Type B pancreatic cell (in vitro differentiated cells): ENCODE results near the gene CYP26B1. TPM values are rescaled to one million over a fixed set of nuclear protein-coding genes. Genes with fewer than 3 reads are reported as not detected.
A peak's percentile ranks its signal among the peaks of the same experiment; 100 is the strongest.

Experiments
- DNase-seq: peaks from one replicate; pipeline ENCODE4 v3.0.0; 2021; ENCODE audit warnings: mixed read lengths; ENCODE audit not compliant: unreplicated experiment; ENCODE audit errors: extremely low spot score
- H3K27ac Mint-ChIP-seq: 2 replicates; pipeline ENCODE4 v1.8.0; 2021; ENCODE audit warnings: mild to moderate bottlenecking, mixed read lengths
- H3K27me3 Mint-ChIP-seq: 2 replicates; pipeline ENCODE4 v1.8.0; 2021; ENCODE audit warnings: mixed read lengths
- H3K36me3 Mint-ChIP-seq: 2 replicates; pipeline ENCODE4 v1.8.0; 2021; ENCODE audit warnings: mixed read lengths
- H3K4me1 Mint-ChIP-seq: one replicate; pipeline ENCODE4 v1.8.0; 2021; ENCODE audit warnings: mixed read lengths; ENCODE audit not compliant: unreplicated experiment
- H3K4me3 Mint-ChIP-seq: 2 replicates; pipeline ENCODE4 v1.8.0; 2021; ENCODE audit warnings: mild to moderate bottlenecking, mixed read lengths
- H3K9me3 Mint-ChIP-seq: 2 replicates; pipeline ENCODE4 v1.8.0; 2021; ENCODE audit warnings: mixed read lengths
- total RNA-seq: library from RNA; stranded (reverse); gene quantifications from 2 replicates; pipeline ENCODE4 v1.2.1, GENCODE V29; 2021; ENCODE audit warnings: low replicate concordance
- TF ChIP-seq, protein P1 (sequence below): fragments of 200-600 bp; sonication (generic); conservative IDR thresholded peaks from 2 replicates; pipeline ENCODE4 v1.5.0; 2021; ENCODE audit warnings: antibody characterized with exemption, mild to moderate bottlenecking

CYP26B1 gene
- total RNA-seq, 1 donor from 2014 or later = 23.6 TPM

DNA sequence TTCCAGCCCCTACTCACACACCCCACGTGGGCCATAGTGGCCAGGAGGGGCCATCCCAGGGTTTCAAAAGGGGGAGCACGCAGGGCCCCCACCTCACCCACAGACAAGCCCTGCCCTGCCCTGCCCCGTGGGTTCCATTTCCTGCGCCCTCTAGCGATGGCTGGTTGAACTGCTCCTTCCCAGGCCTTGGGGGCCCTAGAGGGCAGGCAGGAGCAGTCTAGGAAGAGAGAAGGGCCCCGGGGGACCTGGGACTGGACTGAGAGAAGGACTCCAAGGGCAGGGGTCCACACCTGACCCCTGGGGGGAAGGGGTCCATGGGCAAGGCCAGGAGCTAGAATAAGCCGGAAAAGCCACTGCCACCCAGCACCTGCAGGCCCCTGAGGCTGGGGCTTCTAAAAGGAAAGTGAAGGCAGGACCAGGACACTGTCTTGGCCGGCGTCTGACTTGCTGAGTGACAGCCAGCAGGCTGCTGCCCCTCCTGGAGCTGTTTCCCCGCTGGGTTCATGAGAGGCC lies 10.1 kb downstream of the CYP26B1 start:
- no peaks in the 10 kb centered on the region for H3K9me3 Mint-ChIP-seq
- H3K27ac Mint-ChIP-seq = no peak overlapping the region
- peaks cover 9% of the 10 kb centered on the region for H3K27me3 Mint-ChIP-seq
- TF ChIP-seq, protein P1, sequence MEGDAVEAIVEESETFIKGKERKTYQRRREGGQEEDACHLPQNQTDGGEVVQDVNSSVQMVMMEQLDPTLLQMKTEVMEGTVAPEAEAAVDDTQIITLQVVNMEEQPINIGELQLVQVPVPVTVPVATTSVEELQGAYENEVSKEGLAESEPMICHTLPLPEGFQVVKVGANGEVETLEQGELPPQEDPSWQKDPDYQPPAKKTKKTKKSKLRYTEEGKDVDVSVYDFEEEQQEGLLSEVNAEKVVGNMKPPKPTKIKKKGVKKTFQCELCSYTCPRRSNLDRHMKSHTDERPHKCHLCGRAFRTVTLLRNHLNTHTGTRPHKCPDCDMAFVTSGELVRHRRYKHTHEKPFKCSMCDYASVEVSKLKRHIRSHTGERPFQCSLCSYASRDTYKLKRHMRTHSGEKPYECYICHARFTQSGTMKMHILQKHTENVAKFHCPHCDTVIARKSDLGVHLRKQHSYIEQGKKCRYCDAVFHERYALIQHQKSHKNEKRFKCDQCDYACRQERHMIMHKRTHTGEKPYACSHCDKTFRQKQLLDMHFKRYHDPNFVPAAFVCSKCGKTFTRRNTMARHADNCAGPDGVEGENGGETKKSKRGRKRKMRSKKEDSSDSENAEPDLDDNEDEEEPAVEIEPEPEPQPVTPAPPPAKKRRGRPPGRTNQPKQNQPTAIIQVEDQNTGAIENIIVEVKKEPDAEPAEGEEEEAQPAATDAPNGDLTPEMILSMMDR = peak; percentile 93
- H3K4me3 Mint-ChIP-seq = no peak overlapping the region
- DNase-seq = no peak
- no peaks in the 10 kb centered on the region for H3K36me3 Mint-ChIP-seq
- peaks cover 8% of the 10 kb centered on the region for H3K4me1 Mint-ChIP-seq

DNA sequence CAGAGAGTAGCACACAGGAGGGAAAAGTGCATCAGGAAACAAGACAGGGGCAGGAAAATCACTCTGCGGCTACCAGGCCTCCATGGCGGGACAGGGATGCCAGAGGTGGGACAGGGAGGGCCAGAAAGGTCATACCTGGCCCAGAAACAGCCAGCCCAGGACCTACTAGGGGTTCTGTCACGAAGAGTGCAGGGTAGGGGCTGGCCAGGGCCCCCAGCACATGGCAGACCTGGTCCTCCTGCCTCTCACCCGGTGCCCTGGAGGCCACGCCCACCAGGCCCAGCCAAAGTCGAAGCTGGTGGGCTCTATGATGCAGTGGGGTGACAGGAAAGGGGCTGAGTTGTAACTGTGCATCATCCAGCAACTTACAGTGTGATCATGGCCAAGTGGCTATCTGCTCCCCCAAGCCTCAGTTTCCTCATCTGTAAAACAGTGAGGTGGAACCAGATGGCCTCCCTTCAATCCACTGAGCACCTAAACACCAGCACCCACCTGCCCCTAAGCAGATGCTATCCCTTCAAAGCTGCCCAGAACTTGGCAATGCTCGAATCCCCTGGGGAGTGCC lies 10.6 kb downstream of the CYP26B1 start:
- Mint-ChIP-seq H3K27me3 (peaks cover 4% of the 10 kb centered on the region), H3K27ac (no peak overlapping the region), H3K4me1 (peaks cover 3% of the 10 kb centered on the region), H3K9me3 (no peaks in the 10 kb centered on the region), H3K36me3 (no peaks in the 10 kb centered on the region), H3K4me3 (no peak overlapping the region)
- TF ChIP-seq, protein P1 = no peak
- no peak for DNase-seq

DNA sequence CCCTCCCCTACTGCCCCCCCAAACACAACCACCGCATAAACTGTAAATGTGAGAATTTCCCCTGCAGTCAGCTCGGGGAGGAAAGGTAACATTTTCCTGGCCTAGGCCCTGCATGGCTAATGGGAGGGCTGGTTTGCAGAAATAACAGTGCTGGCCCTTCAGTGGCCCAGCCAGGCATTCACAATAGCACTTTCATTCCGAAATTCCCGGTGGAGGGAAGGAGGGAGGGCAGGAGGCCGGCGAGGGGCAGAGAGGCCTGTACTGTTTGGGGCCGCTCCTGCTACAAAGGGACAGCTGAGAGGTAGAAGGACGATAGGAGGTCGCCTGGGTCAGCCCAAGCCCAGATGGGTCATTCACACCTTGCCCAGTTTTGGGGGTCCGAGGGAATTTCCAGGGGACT lies 11.3 kb downstream of the CYP26B1 start:
- H3K4me3 Mint-ChIP-seq = no peak overlapping the region

DNA sequence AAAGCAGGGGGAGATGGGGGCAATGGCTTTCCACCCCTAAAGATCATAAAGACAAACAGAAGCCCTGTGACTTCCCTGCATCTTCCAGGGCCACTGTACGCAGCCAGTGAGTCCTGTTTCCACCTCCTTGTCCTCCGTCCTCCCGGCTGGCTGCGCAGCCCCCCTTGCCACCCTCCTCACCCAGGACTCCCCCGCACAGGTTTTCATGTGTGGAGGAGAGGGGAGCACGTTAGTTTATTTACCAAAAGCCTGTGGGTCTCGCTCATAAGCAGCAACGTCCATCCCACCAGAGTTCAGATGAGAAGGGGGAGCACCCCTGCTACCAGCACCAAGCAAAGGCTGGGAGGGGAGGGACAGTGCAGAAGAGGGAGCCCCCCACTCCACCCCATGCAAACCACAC lies 11.7 kb downstream of the CYP26B1 start:
- TF ChIP-seq, protein P1 = no peak
- DNase-seq = no peak
- Mint-ChIP-seq H3K9me3 (no peaks in the 10 kb centered on the region), H3K27me3 (no peaks in the 10 kb centered on the region), H3K36me3 (no peaks in the 10 kb centered on the region), H3K27ac (no peak overlapping the region), H3K4me3 (no peak overlapping the region), H3K4me1 (peaks cover 3% of the 10 kb centered on the region)

More for the DNA sequence above, 11.3 kb downstream of the CYP26B1 start:
- Mint-ChIP-seq H3K4me1 (peaks cover 3% of the 10 kb centered on the region), H3K36me3 (no peaks in the 10 kb centered on the region), H3K27ac (no peak overlapping the region), H3K9me3 (no peaks in the 10 kb centered on the region), H3K27me3 (peaks cover under 1% of the 10 kb centered on the region)
- TF ChIP-seq, protein P1 = no peak
- DNase-seq = peak; percentile 70

DNA sequence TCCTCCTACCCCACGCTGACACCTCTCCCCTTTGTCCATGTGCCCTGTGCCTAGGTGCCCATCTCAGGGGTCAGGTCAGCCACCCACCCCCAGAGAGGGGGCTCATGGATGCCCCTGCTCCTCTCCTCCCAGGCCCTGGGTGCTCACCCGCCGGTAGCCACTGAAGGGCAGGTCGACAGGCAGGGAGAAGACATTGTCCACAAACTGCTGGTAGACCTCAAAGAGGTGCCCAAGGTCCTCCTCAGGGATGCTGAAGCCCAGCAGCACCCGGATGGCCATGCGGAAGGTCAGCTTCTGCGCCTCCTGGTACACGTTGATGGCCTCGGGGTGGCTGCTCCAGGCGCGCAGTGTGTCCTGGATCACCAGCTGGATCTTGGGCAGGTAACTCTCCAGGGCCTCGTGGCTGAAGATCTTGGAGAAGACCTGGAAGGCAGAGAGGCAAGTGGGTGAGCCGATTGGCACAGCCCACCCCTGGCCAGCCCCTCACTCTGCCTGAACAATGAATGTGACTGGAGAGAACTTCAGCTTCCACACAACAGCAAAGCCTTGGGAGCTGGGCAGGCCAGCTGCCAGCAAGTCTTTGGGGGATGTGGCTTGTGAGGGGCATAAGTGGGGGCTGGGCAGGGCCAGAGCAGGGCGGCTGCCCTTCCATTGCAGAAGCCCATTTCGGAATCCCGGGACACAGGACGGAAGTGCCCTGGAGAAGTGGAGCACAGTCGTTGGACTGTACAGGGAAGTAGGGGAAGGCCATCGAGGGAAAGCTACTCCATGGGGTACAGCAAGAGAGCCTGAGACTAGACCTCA lies 12.5 kb downstream of the CYP26B1 start:
- DNase-seq = no peak

More for the DNA sequence above, 12.5 kb downstream of the CYP26B1 start:
- Mint-ChIP-seq H3K4me3 (no peak overlapping the region), H3K36me3 (no peaks in the 10 kb centered on the region), H3K9me3 (no peaks in the 10 kb centered on the region), H3K27me3 (peaks cover 6% of the 10 kb centered on the region), H3K27ac (no peak overlapping the region), H3K4me1 (peaks cover 11% of the 10 kb centered on the region)
- TF ChIP-seq, protein P1 = no peak
